ENCODE data around the gene ABCA6. TPM values are rescaled to one million over a fixed set of nuclear protein-coding genes. Genes with fewer than 3 reads are reported as not detected.
"Not testable (repeated sequence)": the region's sequence is repeated elsewhere in the genome, so short reads cannot be mapped to it uniquely, and the experiment has no call there.

Gene ABCA6
- total RNA-seq, 2 donors from 2014 or later, result not detected

GRCh38 chr17:69173118-69173517, 31.4 kb upstream of the ABCA6 start:
- Mint-ChIP-seq H3K4me1 (no peaks in the 10 kb centered on the region), H3K27me3 (ENCODE audit: insufficient read depth) (no peaks in the 10 kb centered on the region), H3K4me3 (no peak overlapping the region), H3K36me3 (ENCODE audit: low read depth) (no peaks in the 10 kb centered on the region), H3K27ac (no peak overlapping the region), H3K9me3 (no peaks in the 10 kb centered on the region)
- Histone ChIP-seq H3K27me3 (ENCODE audit: control insufficient read depth, insufficient read depth, low read length, poor library complexity, severe bottlenecking) (no peaks in the 10 kb centered on the region), H3K4me1 (ENCODE audit: control insufficient read depth, insufficient read depth, low read length) (no peaks in the 10 kb centered on the region), H3K4me3 (ENCODE audit: low read length) (no peak overlapping the region), H3K9me3 (ENCODE audit: control insufficient read depth, low read length) (no peaks in the 10 kb centered on the region), H3K9ac (ENCODE audit: extremely low read depth, low read length, poor library complexity, severe bottlenecking) (no peak overlapping the region), H3K27ac (ENCODE audit: low read depth, low read length) (no peak overlapping the region), H3K36me3 (ENCODE audit: control insufficient read depth, insufficient read depth, low read length) (no peaks in the 10 kb centered on the region)
- no peak for TF ChIP-seq CTCF (conservative IDR thresholded peaks at IDR 0.05)
- no peak for DNase-seq
- 67 to 100% methylated on average over 1 to 2 of the region's 2 CpGs for WGBS, 2 experiments (ENCODE audit: insufficient coverage in 1 of 2, insufficient read length in 1 of 2)

- no peaks in the 10 kb centered on the region for H3K4me1 ChIP-seq (ENCODE audit: control insufficient read depth, insufficient read depth, low read length)
- Mint-ChIP-seq H3K27me3 (ENCODE audit: insufficient read depth) (no peaks in the 10 kb centered on the region), H3K9me3 (no peaks in the 10 kb centered on the region), H3K4me1 (no peaks in the 10 kb centered on the region), H3K36me3 (ENCODE audit: low read depth) (no peaks in the 10 kb centered on the region), H3K4me3 (no peak overlapping the region), H3K27ac (no peak overlapping the region)
- H3K9me3 ChIP-seq (ENCODE audit: control insufficient read depth, low read length), result no peaks in the 10 kb centered on the region
- H3K9ac ChIP-seq (ENCODE audit: extremely low read depth, low read length, poor library complexity, severe bottlenecking), result no peak overlapping the region
- no peak for DNase-seq
- TF ChIP-seq CTCF (conservative IDR thresholded peaks at IDR 0.05), result no peak
- no peak overlapping the region for H3K4me3 ChIP-seq (ENCODE audit: low read length)
- H3K27ac ChIP-seq (ENCODE audit: low read depth, low read length), result no peak overlapping the region
- H3K27me3 ChIP-seq (ENCODE audit: control insufficient read depth, insufficient read depth, low read length, poor library complexity, severe bottlenecking), result no peaks in the 10 kb centered on the region
- H3K36me3 ChIP-seq (ENCODE audit: control insufficient read depth, insufficient read depth, low read length), result no peaks in the 10 kb centered on the region
Measured at GRCh38 chr17:69170377-69170776, 28.7 kb upstream of the ABCA6 start.

GRCh38 chr17:69168642-69169041, 26.9 kb upstream of the ABCA6 start:
- not testable (repeated sequence) for H3K9ac ChIP-seq (ENCODE audit: extremely low read depth, low read length, poor library complexity, severe bottlenecking); H3K36me3 Mint-ChIP-seq (ENCODE audit: low read depth); H3K27ac Mint-ChIP-seq; DNase-seq; H3K4me1 ChIP-seq (ENCODE audit: control insufficient read depth, insufficient read depth, low read length); H3K27me3 Mint-ChIP-seq (ENCODE audit: insufficient read depth); H3K9me3 Mint-ChIP-seq; H3K27ac ChIP-seq (ENCODE audit: low read depth, low read length); H3K4me1 Mint-ChIP-seq; H3K9me3 ChIP-seq (ENCODE audit: control insufficient read depth, low read length); H3K27me3 ChIP-seq (ENCODE audit: control insufficient read depth, insufficient read depth, low read length, poor library complexity, severe bottlenecking); H3K36me3 ChIP-seq (ENCODE audit: control insufficient read depth, insufficient read depth, low read length); H3K4me3 ChIP-seq (ENCODE audit: low read length); H3K4me3 Mint-ChIP-seq

- no peak overlapping the region for H3K27ac Mint-ChIP-seq
- no peak overlapping the region for H3K4me3 Mint-ChIP-seq
- Histone ChIP-seq H3K4me3 (ENCODE audit: low read length) (no peak overlapping the region), H3K27ac (ENCODE audit: low read depth, low read length) (no peak overlapping the region), H3K27me3 (ENCODE audit: control insufficient read depth, insufficient read depth, low read length, poor library complexity, severe bottlenecking) (no peaks in the 10 kb centered on the region), H3K9me3 (ENCODE audit: control insufficient read depth, low read length) (no peaks in the 10 kb centered on the region), H3K36me3 (ENCODE audit: control insufficient read depth, insufficient read depth, low read length) (no peaks in the 10 kb centered on the region), H3K4me1 (ENCODE audit: control insufficient read depth, insufficient read depth, low read length) (no peaks in the 10 kb centered on the region), H3K9ac (ENCODE audit: extremely low read depth, low read length, poor library complexity, severe bottlenecking) (no peak overlapping the region)
- TF ChIP-seq CTCF (conservative IDR thresholded peaks at IDR 0.05), result no peak
- H3K36me3 Mint-ChIP-seq (ENCODE audit: low read depth), result no peaks in the 10 kb centered on the region
- no peaks in the 10 kb centered on the region for H3K4me1 Mint-ChIP-seq
- WGBS, 2 experiments (ENCODE audit: insufficient coverage in 1 of 2, insufficient read length in 1 of 2), result 81 to 86% methylated on average over 2 of the region's 2 CpGs
- H3K27me3 Mint-ChIP-seq (ENCODE audit: insufficient read depth), result no peaks in the 10 kb centered on the region
- H3K9me3 Mint-ChIP-seq, result no peaks in the 10 kb centered on the region
- DNase-seq, result no peak
Measured at GRCh38 chr17:69166957-69167356, 25.3 kb upstream of the ABCA6 start.
